Right lobe of liver (tissue), 4 donors: ENCODE data around the gene TNFSF12.

Experiments
- CTCF ChIP-seq, 4 donors: fragments of 200-600 bp in 3 of 4; fragments of 450-650 bp in 1 of 4; IDR thresholded peaks; one replicate each; pipeline versions ENCODE4 v1.5.1 to v1.8.0; 2016 to 2022; ENCODE audit warnings: antibody characterized with exemption in 4 of 4, mild to moderate bottlenecking in 2 of 4
- POLR2A ChIP-seq: fragments of 450-650 bp; IDR thresholded peaks from one replicate; pipeline ENCODE4 v1.6.1; 2017; ENCODE audit warnings: antibody characterized with exemption, mild to moderate bottlenecking
- donor health status: DM: no; HTN: no; CAD: no.
- donor health status: DM: no; HTN: no; CAD: no.
- donor health status: DM: no; HTN: yes; CAD: no.

DNA sequence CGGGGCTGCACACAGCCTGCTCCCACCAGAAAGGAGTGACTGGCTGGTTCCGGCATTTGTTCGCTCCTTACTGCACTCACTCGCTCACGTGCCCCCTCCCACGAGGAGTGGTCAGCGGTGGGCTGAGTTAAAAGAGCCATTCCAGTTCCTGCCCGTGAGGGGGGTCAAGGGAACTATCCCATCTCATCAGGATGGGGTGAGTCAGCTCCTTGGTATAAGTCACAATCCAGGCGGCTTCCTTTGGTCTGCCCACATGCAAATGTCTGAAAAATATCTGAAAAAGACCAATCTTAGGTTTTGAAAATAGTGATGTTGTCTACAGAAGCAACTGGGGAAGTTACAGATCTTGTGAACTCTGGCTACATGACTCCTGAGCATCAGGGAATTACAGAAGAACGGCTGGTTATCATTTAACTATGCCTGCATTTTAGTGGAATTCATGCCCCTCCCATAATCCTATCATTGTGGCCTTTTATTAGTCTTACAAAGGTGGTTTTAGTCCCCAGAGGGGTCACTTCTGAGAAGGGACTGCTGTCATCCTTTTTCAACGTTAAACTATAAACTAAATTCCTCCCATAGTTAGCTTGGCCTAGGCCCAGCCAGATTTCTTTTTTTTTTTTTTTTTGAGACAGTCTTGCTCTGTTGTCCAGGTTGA lies 9.8 kb upstream of the TNFSF12 start:
- TF ChIP-seq CTCF (IDR thresholded peaks at IDR 0.05) = no peak
- TF ChIP-seq POLR2A = no peak
